C1 segment of cervical spinal cord (tissue), 14 donors: Measurements from ENCODE around the gene PRKRIP1.
"Not testable (repeated sequence)": the region's sequence is repeated elsewhere in the genome, so short reads cannot be mapped to it uniquely, and the experiment has no call there.

Experiments
- DNase-seq, 14 donors: peaks; one replicate each; lab custom pipeline; 2025; lab: John Stamatoyannopoulos, UW

The PRKRIP1 gene

GRCh38 chr7:102404005-102404861, 8.1 kb downstream of the PRKRIP1 start:
- DNase-seq: peak in 3 of 14 donors; percentile 2 to 52 (median 12)

DNA sequence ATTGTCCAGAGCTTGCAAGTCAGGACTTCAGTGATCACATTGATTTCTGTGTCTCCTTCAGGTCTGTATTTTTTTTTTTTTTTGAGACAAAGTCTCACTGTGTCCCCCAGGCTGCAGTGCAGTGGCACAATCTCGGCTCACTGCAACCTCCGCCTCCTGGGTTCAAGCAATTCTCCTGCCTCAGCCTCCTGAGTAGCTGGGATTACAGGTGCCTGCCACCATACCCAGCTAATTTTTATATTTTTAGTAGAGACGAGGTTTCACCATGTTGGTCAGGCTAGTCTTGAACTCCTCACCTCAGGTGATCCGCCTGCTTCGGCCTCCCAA, 8.7 kb downstream of the PRKRIP1 start:
- DNase-seq: not testable (repeated sequence)

GRCh38 chr7:102407910-102408309, 11.7 kb downstream of the PRKRIP1 start:
- DNase-seq: no peak

DNA sequence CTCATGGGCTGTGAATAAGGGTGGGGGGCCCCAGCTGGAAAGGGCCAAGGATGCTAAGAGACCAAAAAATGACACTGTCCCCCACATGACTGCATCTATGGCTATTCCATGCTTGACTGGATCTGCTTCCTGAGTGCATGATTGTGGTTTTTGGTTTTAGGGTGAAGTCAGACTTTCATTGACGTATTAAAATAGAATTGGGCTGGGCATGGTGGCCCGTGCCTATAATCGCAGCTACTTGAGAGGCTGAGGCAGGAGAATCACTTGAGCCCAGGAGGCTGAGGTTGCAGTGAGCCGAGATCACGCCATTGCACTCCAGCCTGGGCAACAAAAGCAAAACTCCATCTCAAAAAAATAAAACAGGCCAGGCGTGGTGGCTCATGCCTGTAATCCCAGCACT, 12.4 kb downstream of the PRKRIP1 start:
- DNase-seq: not testable (repeated sequence)

- DNase-seq: no peak
These were observed 13.2 kb downstream of the PRKRIP1 start for GRCh38 chr7:102409340-102409739.

DNA sequence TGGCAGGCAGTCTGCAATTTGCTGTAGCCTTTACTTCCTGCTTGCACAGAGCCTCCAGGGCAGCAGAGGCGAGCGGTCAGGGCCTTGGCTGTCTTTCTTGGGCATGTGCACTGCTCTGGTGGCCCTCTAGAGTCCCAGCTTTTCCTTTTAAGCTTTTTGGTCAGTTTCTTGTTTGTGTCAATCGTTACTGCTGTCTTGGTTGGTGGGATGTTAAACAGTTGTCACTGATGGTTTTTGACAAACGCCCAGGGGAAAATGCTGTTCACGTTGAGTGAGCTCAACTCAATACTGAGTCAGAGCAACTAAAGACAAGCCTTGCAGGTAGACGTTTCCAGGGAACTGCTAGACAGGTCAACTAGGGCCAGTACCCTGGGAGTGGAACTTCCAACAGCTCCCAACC, 14.0 kb downstream of the PRKRIP1 start:
- DNase-seq: no peak

DNA sequence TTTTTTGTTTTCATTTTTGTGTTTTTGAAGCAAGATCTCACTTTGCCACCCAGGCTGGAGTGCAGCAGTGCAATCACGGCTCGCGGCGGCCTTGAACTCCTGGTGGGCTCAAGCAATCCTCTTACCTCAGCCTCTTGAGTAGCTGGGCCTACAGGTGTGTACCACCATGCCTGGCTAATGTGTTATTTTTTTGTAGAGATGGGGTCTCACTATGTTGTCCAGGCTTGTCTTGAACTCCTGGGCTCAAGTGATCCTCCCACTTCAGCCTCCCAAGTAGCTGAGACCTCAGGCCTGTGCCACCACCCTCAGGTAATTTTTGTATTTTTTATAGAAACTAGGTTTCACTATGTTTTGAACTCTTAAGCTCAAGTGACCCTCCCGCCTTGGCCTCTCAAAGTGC, 14.8 kb downstream of the PRKRIP1 start:
- no peak for DNase-seq

- DNase-seq: peak in 9 of 14 donors; percentile 17 to 98 (median 37)
These were observed 16.4 kb downstream of the PRKRIP1 start for GRCh38 chr7:102412548-102412947.

- peak in 4 of 14 donors; percentile 5 to 95 (median 36) for DNase-seq
These were observed 16.9 kb downstream of the PRKRIP1 start for GRCh38 chr7:102413091-102413490.

DNA sequence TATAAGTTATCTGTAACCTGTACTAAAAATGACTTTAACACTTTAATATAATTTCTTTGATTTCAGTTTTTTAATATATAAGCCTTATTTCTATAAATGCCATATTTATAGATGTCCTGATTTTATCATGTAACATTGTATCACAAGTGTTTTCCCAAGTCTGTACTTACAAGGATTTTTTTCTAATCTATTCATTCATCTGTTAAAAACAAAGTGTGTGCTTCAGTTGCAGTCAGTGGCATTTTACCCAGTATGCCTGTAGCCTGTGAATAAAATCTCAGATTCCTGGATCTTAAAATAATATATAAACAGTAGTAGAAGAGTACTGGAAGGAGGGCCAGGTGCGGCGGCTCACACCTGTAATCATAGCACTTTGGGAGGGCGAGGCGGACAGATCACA, 17.4 kb downstream of the PRKRIP1 start:
- DNase-seq: peak in 1 of 14 donors; percentile 66

GRCh38 chr7:102415685-102416225, 19.6 kb downstream of the PRKRIP1 start:
- DNase-seq: peak in 4 of 14 donors; percentile 8 to 24 (median 12)

GRCh38 chr7:102416406-102416805, 20.2 kb downstream of the PRKRIP1 start:
- DNase-seq: no peak

DNA sequence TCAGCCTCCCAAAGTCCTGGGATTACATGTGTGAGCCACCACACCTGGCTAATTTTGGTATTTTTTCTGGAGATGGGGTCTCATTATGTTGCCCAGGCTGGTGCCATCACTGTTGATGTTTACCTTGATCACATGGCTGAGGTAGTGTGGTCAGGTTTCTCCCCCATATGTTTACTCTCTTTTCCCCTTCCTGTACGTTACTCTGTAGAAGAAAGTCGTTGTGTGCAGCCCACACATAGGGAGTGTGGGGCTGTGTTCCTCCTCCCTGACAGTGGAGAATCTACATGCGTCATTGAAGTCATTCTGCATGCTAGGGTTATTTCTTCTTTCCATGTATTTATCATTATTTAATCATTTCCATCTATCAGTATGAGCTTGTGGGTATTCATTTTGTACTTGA, 20.9 kb downstream of the PRKRIP1 start:
- DNase-seq: no peak

- no peak for DNase-seq
These were observed 22.4 kb downstream of the PRKRIP1 start for GRCh38 chr7:102418592-102418991.

DNA sequence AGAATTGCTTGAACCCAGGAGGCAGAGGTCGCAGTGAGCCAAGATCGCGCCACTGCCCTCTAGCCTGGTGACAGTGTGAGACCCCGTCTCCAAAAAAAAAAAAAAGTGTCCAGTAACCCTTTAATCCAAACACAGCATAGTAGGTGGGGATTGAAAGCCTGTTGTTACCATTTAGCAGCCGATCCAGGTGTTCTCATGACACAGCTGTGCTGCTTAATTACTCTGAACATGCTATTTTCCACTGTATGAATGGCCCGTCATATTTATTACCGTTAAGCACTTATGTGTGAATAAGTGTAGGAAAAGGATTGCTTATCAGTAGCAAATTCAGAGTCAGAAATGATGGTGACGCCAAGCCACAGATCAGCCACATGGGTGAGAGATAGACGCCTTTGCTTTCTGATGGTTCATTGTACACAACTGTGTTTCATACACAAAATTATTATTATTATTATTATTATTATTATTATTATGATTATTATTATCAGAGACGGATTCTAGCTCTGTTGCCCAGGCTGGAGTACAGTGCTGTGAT, 25.6 kb downstream of the PRKRIP1 start:
- DNase-seq: no peak

- peak in 2 of 14 donors; percentile 34 to 90 for DNase-seq
These were observed 28.0 kb downstream of the PRKRIP1 start for GRCh38 chr7:102424129-102424551.

DNA sequence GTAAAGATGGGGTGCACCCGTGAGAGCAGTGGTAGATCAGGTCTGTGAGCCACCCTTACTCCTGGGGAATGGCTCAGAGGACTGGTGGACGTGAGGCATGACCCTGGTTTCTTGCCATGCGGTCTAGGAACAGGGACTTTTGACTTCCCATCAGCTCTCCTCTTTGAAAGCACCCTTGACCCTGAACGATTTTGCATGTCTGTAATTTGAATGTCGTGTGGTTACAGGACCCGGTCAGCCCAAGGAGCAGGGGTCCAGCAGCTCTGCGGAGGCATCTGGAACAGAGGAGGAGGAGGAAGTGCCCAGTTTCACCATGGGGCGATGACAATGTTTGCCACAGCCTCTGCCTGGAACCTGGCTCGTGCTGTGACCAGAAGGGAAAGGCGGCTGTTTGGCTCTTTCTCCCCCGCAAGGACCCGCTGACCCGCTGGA, 28.6 kb downstream of the PRKRIP1 start:
- DNase-seq: peak in 6 of 14 donors; percentile 7 to 27 (median 16)

GRCh38 chr7:102425639-102426267, 29.6 kb downstream of the PRKRIP1 start:
- DNase-seq: peak in 8 of 14 donors; percentile 14 to 80 (median 38)

- DNase-seq: peak in 7 of 14 donors; percentile 15 to 37 (median 26)
These were observed 30.3 kb downstream of the PRKRIP1 start for GRCh38 chr7:102426268-102427018.

GRCh38 chr7:102427019-102427405, 30.8 kb downstream of the PRKRIP1 start:
- DNase-seq: no peak

- DNase-seq: no peak
These were observed 33.2 kb downstream of the PRKRIP1 start for GRCh38 chr7:102429141-102429899.
